ENCODE results near the gene CLN3.
A peak's percentile ranks its signal among the peaks of the same experiment; 100 is the strongest.
"Not testable (repeated sequence)": the region's sequence is repeated elsewhere in the genome, so short reads cannot be mapped to it uniquely, and the experiment has no call there.

The CLN3 gene

DNA sequence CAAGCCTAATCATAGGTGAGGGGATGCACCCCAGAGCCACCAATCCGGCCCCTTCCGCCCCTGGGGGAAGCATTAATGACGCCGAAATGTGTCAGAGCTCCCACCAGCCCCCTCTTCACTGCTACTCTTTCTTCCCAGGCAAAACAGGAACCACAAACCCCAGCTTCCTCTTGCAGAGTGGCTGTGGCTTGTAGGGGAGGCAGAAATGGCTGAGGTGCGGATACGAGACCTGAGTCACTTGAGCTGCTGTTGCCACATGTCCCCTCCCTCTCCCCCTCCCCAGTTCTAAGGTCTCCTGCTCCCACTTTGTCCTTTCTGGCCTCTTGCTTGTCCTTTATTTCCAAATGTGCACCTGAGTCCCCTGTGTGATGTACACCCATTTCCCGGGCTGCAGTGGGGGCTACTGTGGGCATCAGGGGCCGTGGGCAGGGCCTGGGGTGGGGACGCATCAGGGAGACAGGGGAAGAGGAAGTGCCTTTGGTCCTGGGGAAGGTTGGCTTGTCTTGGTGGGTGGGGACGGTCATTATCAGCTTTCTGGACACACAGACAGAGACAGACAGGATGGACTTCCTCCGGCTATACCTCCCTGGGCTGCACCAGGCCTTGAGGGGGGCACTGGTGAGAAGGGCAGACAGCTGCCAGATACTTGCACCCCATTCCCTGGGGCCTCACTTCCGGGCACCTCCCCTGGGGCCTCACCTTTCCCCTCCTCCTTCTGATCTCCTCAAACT lies 2.4 kb upstream of the CLN3 start, which contains the start of gene APOBR:
Gene APOBR (plus strand): TSS at position 523 of the 731 bp plus-strand sequence. CDS start 39 bp downstream, at position 562.
- peak; percentile 54 to 70 (median 58) for DNase-seq

- no peak for DNase-seq
These were observed 637 bp upstream of the CLN3 start for GRCh38 chr16:28492511-28492910.

DNA sequence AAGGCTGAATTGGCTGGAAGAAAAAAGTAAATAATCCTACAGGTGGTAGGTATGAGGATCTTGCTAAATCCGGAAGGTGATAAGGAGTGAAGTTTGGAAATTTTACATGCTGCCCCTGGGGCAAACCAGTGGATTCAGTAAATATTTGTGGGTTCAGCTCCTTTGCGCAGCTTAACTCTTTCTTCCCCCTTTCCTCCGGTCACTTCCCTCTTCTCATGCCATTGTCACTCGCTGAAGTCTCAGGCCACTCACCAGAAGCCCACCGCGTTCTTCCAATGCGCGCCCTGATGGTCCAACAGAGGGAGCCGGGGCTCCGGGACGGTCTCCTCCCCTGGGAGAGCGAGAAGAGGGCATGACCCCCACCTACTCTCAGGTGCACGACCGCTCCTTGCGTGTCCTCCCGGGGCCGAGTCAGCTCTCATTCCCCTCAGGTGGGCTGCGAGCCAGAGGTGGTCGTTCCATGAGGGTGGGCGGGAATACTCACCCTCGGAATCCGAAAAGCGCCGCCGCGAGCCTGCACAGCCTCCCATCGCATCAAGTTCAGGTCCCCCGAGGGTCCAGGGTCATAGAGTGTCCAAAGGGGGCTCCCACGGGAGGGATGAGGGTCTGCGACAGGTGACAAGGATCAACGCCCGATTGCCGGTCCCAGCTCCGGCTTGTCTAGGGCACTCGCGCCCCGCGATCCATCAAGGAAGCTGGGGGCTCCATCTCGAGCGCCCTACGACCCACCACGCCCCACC lies 474 bp downstream of the CLN3 start:
- DNase-seq = peak in 1 of 4 experiments; percentile 10

DNA sequence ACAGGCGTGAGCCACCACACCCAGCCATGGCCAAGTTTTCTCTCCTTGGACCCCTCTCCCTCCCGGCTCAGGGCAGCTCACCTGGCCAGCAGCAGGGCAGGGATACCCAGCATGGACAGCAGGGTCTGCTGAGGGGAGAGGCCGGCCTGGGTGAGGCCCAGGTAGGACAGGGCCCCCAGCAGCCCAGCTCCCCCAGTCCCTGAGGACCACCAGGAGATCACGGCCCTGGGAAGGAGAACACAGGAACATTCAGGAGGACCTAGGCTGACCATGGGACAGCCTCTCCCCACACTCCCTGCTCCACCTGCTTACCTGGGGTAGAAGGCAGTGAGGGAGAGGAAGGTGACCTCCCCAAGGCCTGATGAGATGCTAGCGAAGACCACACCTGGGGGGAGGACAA lies 5.6 kb downstream of the CLN3 start:
- DNase-seq = no peak

- DNase-seq = not testable (repeated sequence)
These were observed 8.5 kb downstream of the CLN3 start for GRCh38 chr16:28483361-28483760.

DNA sequence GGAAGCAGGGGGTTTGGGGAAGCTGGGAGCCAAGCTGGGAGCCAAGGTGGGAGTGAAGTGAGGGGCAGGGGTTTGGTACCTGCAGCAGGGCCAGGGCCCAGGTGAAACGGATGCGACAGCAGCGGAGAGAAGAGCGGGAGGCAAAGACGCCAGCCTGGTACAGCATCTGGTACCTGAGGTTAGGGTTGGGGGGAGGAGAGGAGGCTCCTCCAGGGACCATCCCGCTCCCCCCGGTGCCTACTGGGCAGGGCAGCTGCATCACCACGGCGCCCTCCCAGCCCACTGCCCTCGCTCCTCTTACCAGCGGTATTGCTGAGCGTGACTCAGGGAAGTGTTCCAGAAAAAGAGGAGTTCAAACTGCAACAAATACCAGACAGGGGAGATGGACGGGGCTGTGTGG lies 9.8 kb downstream of the CLN3 start:
- no peak for DNase-seq

- DNase-seq = no peak
These were observed 13.2 kb downstream of the CLN3 start for GRCh38 chr16:28478506-28479180.

DNA sequence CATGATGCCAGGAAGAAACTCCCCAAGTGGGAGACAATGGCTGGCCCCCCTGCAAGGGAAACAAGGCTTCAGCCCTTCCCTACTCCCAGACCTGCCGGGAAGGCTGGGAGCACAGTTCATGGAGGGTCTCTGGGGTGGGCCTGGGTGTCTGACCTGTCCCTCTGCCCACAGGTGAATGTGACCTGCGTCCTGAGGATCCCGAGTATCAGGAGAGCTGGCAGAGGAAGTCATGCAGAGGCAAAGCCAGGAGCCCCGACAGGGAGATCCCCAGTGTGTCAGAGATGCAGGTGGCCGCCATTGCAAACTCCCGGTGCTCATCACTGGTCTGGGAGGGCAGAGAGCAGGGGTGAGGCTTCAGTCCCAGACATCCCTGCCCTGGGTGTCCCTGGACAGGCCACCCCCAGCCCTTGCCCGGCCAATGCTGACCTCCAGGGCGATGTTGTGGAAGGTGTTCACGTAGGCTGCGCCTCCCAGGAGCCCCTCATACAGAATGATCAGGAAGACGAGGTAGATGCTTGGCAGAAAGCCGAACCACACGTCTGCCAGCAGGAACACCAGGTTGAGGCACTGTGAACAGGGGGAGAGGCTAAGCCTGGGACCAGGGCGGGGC lies 14.5 kb downstream of the CLN3 start:
- DNase-seq = no peak

DNA sequence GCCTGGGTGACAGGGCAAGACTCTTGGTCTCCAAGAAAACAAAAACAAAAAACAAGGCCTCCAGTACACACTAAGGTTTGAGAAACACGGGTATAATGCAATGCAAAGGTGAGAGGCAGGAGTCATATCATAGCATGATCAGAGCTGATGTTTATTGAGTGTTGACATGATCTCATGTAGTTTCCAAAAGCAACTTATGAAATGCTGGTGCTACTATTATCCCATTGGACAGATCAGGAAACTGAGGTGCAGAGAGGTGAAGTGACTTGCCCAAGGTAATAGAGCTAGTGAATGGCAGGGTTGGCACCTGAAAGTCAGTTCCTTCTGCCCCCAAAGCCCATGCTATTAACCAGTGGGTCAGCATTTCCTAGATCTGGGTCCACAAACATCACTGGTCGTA lies 16.7 kb downstream of the CLN3 start:
- DNase-seq = no peak

DNA sequence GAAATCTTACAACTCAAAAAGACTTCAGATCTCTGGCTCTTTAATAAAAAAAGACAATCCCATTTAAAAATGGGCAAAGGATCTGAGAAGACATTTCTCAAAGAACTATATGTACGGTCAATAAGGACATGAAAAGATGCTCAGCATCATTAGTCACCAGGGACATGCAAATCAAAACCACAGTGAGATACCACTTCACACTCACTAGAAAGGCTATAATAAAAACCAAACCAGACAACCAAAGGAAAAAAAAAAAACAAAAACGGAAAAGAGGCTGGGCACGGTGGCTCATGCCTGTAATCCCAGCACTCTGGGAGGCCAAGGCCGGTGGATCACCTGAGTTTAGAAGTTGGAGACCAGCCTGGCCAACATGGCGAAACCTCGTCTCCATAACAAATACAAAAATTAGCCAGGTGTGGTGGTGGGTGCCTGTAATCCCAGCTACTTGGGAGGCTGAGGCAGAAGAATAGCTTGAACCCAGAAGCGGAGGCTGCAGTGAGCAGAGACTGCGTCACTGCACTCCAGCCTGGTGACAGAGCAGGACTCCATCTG lies 18.1 kb downstream of the CLN3 start:
- DNase-seq = no peak

- not testable (repeated sequence) for DNase-seq
These were observed 44.8 kb downstream of the CLN3 start for GRCh38 chr16:28447081-28447480.

- not testable (repeated sequence) for DNase-seq
These were observed 45.5 kb downstream of the CLN3 start for GRCh38 chr16:28446388-28446787.

- DNase-seq = not testable (repeated sequence)
These were observed 47.9 kb downstream of the CLN3 start for GRCh38 chr16:28443943-28444342.

DNA sequence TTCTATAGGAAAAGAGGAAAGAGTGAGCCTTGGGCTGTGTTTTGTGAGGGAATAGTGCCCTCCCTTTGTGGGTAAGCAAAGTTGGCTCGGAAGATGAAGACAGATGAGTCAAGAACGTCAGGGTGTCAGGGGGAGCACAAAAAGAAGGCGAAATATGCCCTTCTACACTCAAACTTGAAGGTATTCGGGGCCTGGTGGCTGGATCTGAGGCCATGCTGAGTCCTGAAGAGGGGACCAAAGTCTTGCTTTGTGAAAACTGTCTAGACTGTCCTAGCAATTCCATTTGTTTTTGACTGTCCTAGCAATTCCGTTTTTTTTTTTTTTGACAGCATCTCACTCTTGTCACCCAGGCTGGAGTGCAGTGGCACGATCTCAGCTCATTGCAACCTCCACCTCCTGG lies 53.0 kb downstream of the CLN3 start:
- not testable (repeated sequence) for DNase-seq

DNA sequence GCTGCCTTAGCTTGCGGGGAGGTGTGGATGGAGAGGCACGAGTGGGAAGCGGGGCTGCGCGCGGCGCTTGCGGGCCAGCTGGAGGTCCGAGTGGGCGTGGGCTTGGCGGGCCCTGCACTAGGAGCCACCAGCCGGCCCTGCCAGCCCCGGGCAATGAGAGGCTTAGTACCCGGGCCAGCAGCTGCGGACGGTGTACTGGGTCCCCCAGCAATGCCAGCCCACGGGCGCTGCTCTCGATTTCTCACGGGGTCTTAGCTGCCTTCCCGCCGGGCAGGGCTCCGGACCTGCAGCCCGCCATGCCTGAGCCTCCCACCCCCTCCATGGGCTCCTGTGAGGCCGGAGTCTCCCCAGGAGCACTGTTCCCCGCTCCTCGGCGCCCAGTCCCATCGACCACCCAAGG lies 56.5 kb downstream of the CLN3 start:
- DNase-seq = not testable (repeated sequence)

Data from activated CD4-positive, CD25-positive, alpha-beta regulatory T cell (primary cell).